Activated CD4-positive, alpha-beta T cell treated with anti-CD3 and anti-CD28 coated beads, Interleukin-10, Interleukin-2, amounts not matched to agents 100 ng/mL and 50 ng/mL, durations not matched to agents 16 hours and 8 hours (primary cell): ENCODE data around the gene ZDHHC23.

Source experiments
- DNase-seq: peaks from one replicate; pipeline ENCODE4 v3.0.0-alpha.2; 2020

The ZDHHC23 gene

DNA sequence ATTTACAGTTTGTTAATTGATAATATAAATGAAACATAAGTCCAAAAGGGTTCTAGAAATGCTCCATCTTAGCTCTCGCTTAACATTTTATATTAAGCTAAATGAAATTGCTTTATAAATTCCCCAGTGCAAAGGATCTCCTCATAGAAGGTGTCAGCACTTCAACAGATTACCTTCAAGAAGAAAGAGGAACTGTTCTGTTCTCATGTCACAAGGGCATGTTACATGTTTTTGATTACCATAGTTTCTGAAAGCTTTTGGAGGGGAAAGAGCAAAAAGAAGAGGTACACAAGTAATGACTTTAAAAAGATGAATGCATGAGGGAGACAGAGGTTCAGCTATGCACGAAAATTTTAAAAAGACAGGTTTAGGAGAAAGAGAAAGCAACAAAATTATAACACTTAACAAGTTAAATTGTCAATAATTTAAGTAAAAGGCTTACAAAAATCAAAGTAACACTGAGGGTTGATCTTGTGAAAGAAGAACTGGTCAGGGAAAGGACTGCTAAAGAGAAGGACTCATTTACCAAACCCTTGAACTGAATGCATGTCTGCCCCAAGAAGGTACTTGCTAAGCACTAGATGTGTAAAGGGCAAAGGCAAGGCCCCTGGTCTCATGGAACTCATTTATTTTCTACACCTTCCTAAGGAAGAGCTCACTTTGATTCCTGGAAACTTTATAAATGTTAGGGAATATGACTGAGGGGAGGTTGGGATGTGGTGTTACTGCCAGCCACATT, 63.4 kb downstream of the ZDHHC23 start:
- DNase-seq = no peak
